ENCODE data around the gene ZBTB49.
"Not testable (repeated sequence)": the region's sequence is repeated elsewhere in the genome, so short reads cannot be mapped to it uniquely, and the experiment has no call there.

The ZBTB49 gene, protein sequence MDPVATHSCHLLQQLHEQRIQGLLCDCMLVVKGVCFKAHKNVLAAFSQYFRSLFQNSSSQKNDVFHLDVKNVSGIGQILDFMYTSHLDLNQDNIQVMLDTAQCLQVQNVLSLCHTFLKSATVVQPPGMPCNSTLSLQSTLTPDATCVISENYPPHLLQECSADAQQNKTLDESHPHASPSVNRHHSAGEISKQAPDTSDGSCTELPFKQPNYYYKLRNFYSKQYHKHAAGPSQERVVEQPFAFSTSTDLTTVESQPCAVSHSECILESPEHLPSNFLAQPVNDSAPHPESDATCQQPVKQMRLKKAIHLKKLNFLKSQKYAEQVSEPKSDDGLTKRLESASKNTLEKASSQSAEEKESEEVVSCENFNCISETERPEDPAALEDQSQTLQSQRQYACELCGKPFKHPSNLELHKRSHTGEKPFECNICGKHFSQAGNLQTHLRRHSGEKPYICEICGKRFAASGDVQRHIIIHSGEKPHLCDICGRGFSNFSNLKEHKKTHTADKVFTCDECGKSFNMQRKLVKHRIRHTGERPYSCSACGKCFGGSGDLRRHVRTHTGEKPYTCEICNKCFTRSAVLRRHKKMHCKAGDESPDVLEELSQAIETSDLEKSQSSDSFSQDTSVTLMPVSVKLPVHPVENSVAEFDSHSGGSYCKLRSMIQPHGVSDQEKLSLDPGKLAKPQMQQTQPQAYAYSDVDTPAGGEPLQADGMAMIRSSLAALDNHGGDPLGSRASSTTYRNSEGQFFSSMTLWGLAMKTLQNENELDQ

DNA sequence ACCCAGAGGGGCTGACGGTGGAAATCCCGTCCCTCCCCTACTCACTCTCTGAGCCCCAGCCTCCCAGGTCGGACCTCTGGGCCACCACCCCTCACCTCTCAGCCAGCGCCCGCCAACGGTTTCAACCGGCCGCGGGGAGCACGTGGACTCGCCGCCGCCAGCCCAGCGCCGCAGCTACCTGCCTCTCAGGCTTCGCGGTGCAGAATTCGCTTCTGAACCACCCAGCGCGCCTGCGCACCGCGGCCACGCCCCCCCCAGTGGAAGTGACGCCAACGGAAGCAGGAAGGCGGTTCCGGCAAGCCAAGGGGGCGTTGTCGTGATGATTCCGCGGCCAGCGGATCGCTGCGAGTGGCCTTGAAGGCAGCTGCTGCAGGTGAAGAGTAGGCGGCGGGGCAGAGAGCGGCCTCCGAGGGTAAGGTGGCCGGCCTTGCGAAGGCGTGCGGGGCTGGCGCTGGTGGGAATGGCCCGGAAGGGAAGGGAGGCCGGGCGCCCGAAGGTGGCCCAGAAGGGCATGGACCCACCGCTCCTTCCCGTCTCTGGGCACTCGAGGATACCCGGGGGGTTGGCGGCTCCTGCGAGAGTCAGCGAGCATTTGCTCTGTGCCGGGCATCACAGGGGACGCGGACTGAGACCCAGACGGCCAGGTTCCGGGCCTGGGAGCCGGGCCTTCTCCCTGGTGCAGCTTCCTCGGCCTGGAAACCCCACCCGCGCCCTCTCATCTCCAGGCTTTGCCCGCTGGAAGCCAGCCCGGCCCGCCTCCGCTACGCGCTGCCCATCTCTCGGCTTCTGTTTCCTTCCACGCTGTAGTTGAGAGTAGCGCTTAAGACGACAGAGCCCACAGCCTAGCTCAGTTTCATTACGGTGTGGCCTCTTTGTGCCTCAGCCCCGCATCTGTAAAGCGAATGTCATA is at the start of gene ZBTB49, which contains the start of gene LYAR:
Gene ZBTB49, plus strand, starts transcription at position 311 of the 910 bp plus-strand sequence. CDS start 9,695 bp downstream, outside the sequence.
Gene LYAR, minus strand, starts transcription at position 214 of the 910 bp plus-strand sequence. CDS start 6,412 bp downstream, outside the sequence.
- peak; percentile 94 to 95 for DNase-seq (ENCODE audit: low read depth in 2 of 2)

DNA sequence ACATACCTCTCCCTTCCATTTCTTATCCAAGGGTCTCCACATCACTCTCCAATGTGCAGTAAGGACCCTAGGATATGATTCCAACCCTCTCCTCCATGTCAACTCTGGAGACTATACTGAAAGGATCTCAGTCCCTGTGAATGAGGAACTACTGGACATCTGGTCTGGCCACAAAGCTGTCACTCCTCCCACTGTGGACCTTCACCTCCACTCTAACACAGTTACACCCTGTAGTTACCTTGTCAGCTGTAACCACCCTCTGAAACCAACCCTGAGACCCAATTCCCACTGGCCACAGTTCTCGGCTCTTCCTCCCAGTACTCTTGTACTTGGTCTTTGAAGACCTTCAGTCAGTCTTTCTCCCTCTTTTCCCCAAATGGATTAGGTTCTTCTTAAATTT is 44.9 kb upstream of the ZBTB49 start:
- no peak for DNase-seq (ENCODE audit: low read depth in 2 of 2)

GRCh38 chr4:4247696-4248028 is 42.4 kb upstream of the ZBTB49 start:
- DNase-seq (ENCODE audit: low read depth in 2 of 2), result no peak

GRCh38 chr4:4248029-4248884 is 41.8 kb upstream of the ZBTB49 start, which contains the start of gene TMEM128:
Gene TMEM128 (minus strand): TSS chr4:4248223. CDS start chr4:4248202, 21 bp downstream.
- DNase-seq (ENCODE audit: low read depth in 2 of 2), result peak; percentile 86

DNA sequence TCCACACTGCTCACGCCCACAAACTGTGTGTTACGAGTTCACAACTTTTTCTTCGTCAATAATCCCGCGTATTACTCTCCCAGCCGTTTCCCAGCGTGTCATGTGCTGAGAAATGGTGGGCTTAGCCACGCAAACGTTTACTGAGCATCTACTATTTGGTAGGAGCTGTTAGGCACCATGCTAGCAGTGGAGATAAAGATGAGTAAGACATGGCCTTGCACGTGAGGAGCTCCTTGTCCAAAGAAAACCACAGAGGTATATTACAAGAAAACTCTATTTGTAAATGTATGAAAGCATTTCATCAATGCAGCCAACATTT is 41.2 kb upstream of the ZBTB49 start:
- no peak for DNase-seq (ENCODE audit: low read depth in 2 of 2)

- DNase-seq (ENCODE audit: low read depth in 2 of 2), result not testable (repeated sequence)
Measured at GRCh38 chr4:4249342-4249741, 40.7 kb upstream of the ZBTB49 start.

- DNase-seq (ENCODE audit: low read depth in 2 of 2), result no peak
Measured at GRCh38 chr4:4249866-4250265, 40.2 kb upstream of the ZBTB49 start.

DNA sequence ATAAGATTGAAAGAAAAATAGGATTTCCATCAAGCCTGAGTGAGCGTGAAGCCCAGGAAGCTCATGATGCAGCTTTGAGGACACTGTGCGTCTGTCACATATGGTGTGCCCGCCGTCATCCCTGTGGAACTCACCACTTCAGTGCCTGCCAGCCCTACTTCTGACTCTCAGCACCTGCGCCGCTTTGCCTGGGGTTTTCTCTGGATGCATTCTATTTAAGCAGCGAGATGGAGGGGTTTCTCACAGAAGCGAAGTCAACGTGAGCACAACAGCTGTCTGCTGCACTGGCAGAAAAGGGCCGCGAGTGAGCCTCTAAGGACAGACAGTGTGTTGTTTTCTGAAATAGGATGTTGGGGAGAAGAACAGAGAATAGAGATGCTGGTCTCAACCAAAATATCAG is 35.9 kb upstream of the ZBTB49 start:
- DNase-seq (ENCODE audit: low read depth in 2 of 2), result no peak

GRCh38 chr4:4254666-4255065 is 35.4 kb upstream of the ZBTB49 start:
- no peak for DNase-seq (ENCODE audit: low read depth in 2 of 2)

- no peak for DNase-seq (ENCODE audit: low read depth in 2 of 2)
Measured at GRCh38 chr4:4256799-4257198, 33.3 kb upstream of the ZBTB49 start.

DNA sequence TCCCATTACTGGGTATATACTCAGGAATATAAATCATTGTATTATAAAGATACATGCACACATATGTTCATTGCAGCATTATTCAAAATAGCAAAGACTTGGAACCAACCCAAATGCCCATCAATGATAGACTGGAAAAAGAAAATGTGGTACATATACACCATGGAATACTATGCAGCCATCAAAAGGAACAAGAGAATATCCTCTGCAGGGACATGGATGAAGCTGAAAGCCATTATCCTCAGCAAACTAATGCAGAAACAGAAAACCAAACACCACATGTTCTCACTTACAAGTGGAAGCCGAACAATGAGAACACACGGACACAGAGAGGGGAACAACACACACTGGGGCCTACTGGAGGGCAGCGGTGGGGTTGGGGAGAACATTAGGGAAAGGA is 32.3 kb upstream of the ZBTB49 start:
- not testable (repeated sequence) for DNase-seq (ENCODE audit: low read depth in 2 of 2)

DNA sequence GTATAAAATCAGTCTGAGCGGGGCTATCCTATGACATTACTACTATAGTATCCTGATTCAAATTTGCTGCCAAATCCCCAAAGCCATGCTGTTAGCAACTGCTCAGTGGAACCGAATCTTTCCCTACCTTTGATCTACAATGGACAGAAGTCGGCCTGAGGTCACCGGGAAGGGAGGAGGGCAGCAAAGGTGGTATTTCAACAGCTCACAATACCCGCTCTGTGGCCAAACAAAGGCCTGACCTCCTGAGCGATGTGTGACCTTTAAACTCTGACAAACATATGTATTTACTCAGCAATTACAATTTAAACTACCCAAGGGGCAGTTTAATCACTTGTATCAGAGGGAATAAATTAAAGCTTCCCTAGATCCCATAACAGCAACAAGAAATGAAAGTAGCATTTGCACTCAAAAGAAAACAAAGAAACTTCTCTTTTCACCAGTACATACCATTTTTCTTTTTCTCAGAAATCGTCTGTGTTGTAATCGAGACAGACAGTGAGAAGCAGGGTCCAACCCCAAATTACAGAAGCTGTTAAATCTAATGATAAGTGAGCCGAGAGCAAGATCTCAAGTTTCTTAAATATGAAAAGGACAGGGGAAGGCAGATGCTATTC is 30.5 kb upstream of the ZBTB49 start:
- DNase-seq (ENCODE audit: low read depth in 2 of 2), result no peak

DNA sequence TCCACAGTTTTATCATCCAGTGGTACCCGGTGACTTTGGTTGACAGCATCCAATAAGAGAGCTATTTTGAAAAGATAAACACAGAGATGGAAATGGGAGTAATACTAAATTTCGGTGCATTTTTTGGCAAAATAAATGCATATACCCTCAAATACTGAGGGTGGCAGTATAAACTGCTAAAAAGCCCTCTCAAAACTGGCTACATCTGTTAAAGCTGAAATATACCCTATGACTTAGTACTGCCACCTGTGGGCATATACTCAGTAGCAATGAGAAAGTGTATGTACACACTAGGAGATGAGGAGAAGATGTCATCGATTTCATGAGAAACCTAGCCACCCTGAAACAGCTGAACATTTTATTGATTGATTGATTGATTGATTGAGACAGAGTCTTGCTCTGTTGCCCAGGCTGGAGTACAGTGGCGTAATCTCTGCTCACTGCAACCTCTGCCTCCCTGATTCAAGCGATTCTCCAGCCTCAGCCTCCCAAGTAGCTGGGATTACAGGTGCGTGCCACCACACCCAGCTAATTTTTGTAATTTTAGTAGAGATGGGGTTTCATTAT is 29.8 kb upstream of the ZBTB49 start:
- DNase-seq (ENCODE audit: low read depth in 2 of 2), result no peak

DNA sequence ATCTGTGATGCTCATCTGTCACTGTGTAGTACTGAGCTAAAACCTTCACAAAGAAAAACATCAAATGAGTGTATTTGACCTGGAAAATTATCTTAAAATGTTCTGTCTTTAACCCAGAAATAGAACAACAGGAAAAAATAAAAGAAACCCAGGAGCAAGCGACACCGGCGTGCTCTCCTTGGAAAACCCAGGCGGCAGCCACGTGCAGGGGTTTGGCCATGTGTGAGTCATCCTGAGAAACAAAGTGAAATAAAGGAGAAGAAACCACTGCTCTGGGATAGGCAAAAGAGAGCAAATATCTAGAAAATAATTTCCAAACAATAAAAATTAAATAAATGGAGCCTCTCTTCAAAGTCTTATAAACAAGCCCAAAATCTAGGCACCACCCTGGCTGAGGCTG is 22.1 kb upstream of the ZBTB49 start:
- no peak for DNase-seq (ENCODE audit: low read depth in 2 of 2)

DNA sequence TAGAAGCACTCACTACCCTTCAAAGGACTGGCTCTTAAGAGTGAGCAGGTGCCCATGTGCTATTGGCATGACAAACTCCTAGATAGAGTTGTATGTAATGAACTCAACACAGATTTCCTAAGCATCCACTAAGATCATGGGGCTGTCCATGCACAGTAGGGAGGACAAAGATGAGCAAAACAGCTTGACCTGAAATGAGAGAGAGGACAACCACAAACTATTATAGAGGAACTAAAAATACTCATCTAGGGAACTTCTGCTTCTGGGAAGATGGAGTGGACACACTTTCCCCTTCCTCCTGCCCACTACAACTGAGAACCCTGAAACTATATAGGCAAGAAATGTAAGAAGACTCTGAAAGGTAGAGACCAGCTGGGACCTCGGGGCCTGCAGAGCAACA is 21.3 kb upstream of the ZBTB49 start:
- no peak for DNase-seq (ENCODE audit: low read depth in 2 of 2)

DNA sequence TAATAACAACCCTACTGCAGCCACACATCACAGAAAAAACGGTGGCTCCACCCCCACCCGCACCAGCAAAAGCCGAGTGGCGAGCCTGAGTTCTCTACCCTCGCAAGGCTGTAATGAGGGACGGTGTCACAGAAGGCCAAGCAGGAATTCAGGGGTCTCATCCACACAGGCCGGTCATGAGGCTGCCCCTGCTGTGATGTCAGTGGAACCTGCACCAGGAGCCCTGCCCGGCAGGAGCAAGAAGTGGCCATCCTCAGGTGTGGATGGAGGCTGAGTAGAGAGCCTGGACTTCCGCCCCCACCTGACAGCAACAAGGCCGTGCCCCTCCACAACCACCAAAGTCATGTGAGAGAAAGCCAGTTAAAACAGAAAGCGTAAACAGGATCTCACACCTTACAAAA is 20.7 kb upstream of the ZBTB49 start:
- no peak for DNase-seq (ENCODE audit: low read depth in 2 of 2)

- no peak for DNase-seq (ENCODE audit: low read depth in 2 of 2)
Measured at GRCh38 chr4:4269856-4270255, 20.2 kb upstream of the ZBTB49 start.

DNA sequence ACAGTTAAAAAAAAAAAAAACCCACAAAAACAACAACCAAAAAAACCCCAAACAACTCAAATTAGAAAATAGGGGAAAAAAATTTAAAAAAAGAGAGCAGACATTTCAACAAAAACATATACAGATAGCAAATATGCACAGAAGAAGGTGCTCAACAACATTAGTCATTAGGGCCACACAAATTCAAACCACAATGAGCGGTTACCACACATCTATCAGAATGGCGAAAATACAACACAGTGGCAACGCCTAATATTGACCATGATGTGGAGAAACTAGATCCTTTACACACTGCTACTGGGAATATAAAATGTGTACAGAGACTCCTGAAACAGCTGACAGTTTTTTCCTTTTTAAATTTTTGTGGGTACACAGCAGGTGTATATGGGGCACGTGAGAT is 19.5 kb upstream of the ZBTB49 start:
- no peak for DNase-seq (ENCODE audit: low read depth in 2 of 2)

GRCh38 chr4:4271912-4272311 is 18.1 kb upstream of the ZBTB49 start:
- no peak for DNase-seq (ENCODE audit: low read depth in 2 of 2)

GRCh38 chr4:4274226-4274625 is 15.8 kb upstream of the ZBTB49 start:
- no peak for DNase-seq (ENCODE audit: low read depth in 2 of 2)

All from stimulated activated CD8-positive, alpha-beta memory T cell treated with anti-CD3 and anti-CD28 coated beads, Interleukin-15, amount 100 ng/mL, for 48 hours (primary cell).